ENCODE data around the gene PCDHGA10. TPM values are rescaled to one million over a fixed set of nuclear protein-coding genes. Genes with fewer than 3 reads are reported as not detected.

PCDHGA10 gene
- total RNA-seq, 4 donors from 2014 or later, result 7.0 to 23.6 (median 10.3) TPM

Other genes with a start within 250 kb of the PCDHGA10 start
- 1 to 10 TPM in 1 of 4 donors, under 1 TPM in 3; 0.49 to 1.2 (median 0.78) TPM for gene PCDHB7, start 240.3 kb upstream of the PCDHGA10 start, total RNA-seq
- gene PCDHB8, start 235.2 kb upstream of the PCDHGA10 start, total RNA-seq, result under 1 TPM in 3 of 4 donors, not detected in 1; 0.62 to 0.93 (median 0.68) TPM
- gene PCDHB16, start 230.6 kb upstream of the PCDHGA10 start, total RNA-seq, result 1 to 10 TPM; 2.9 to 4.8 (median 3.2) TPM
- 1 to 10 TPM; 1.1 to 3.2 (median 2.5) TPM for gene PCDHB9, start 225.8 kb upstream of the PCDHGA10 start, total RNA-seq
- gene PCDHB10, start 220.6 kb upstream of the PCDHGA10 start, total RNA-seq, result 1 to 10 TPM in 3 of 4 donors, under 1 TPM in 1; 0.60 to 1.4 (median 1.2) TPM
- 1 to 10 TPM in 3 of 4 donors, under 1 TPM in 1; 0.98 to 2.8 (median 1.2) TPM for gene PCDHB11, start 213.4 kb upstream of the PCDHGA10 start, total RNA-seq
- 1 to 10 TPM in 1 of 4 donors, under 1 TPM in 3; 0.83 to 2.2 (median 0.95) TPM for gene PCDHB12, start 204.3 kb upstream of the PCDHGA10 start, total RNA-seq
- 1 to 10 TPM; 5.9 to 10.0 (median 6.2) TPM for gene PCDHB13, start 199.1 kb upstream of the PCDHGA10 start, total RNA-seq
- 1 to 10 TPM; 2.5 to 6.5 (median 6.0) TPM for gene PCDHB14, start 189.6 kb upstream of the PCDHGA10 start, total RNA-seq
- 1 to 10 TPM in 3 of 4 donors, under 1 TPM in 1; 0.68 to 2.3 (median 1.6) TPM for gene PCDHB15, start 167.6 kb upstream of the PCDHGA10 start, total RNA-seq
- 1 to 10 TPM in 2 of 4 donors, under 1 TPM in 2; 0.57 to 4.5 (median 0.99) TPM for gene SLC25A2, start 108.9 kb upstream of the PCDHGA10 start, total RNA-seq
- 10 to 100 TPM; 47.3 to 70.3 (median 62.7) TPM for gene TAF7, start 92.2 kb upstream of the PCDHGA10 start, total RNA-seq
- gene PCDHGA1, start 82.5 kb upstream of the PCDHGA10 start, total RNA-seq, result under 1 TPM; 0.26 to 0.38 (median 0.33) TPM
- gene PCDHGA2, start 74.2 kb upstream of the PCDHGA10 start, total RNA-seq, result 1 to 10 TPM; 2.0 to 3.4 (median 2.9) TPM
- 1 to 10 TPM; 1.3 to 2.3 (median 1.7) TPM for gene PCDHGA3, start 69.2 kb upstream of the PCDHGA10 start, total RNA-seq
- 1 to 10 TPM; 1.2 to 4.3 (median 2.8) TPM for gene PCDHGB1, start 62.9 kb upstream of the PCDHGA10 start, total RNA-seq
- 1 to 10 TPM; 2.0 to 5.6 (median 3.2) TPM for gene PCDHGA4, start 58.0 kb upstream of the PCDHGA10 start, total RNA-seq
- 1 to 10 TPM; 2.6 to 6.5 (median 3.8) TPM for gene PCDHGB2, start 53.0 kb upstream of the PCDHGA10 start, total RNA-seq
- 1 to 10 TPM; 1.5 to 4.0 (median 2.7) TPM for gene PCDHGA5, start 48.8 kb upstream of the PCDHGA10 start, total RNA-seq
- 1 to 10 TPM; 4.3 to 9.7 (median 7.5) TPM for gene PCDHGB3, start 42.7 kb upstream of the PCDHGA10 start, total RNA-seq
- 1 to 10 TPM; 3.3 to 7.3 (median 5.3) TPM for gene PCDHGA6, start 39.1 kb upstream of the PCDHGA10 start, total RNA-seq
- gene PCDHGA7, start 30.2 kb upstream of the PCDHGA10 start, total RNA-seq, result 1 to 10 TPM; 2.7 to 5.6 (median 4.5) TPM
- 10 to 100 TPM in 1 of 4 donors, 1 to 10 TPM in 3; 4.1 to 10.3 (median 7.2) TPM for gene PCDHGB4, start 25.3 kb upstream of the PCDHGA10 start, total RNA-seq
- 1 to 10 TPM; 1.1 to 5.1 (median 2.1) TPM for gene PCDHGA8, start 20.4 kb upstream of the PCDHGA10 start, total RNA-seq
- 10 to 100 TPM; 13.3 to 27.4 (median 15.3) TPM for gene PCDHGB5, start 15.0 kb upstream of the PCDHGA10 start, total RNA-seq
- 10 to 100 TPM in 1 of 4 donors, 1 to 10 TPM in 3; 4.9 to 20.8 (median 7.9) TPM for gene PCDHGA9, start 10.2 kb upstream of the PCDHGA10 start, total RNA-seq
- 10 to 100 TPM in 1 of 4 donors, 1 to 10 TPM in 3; 4.5 to 13.8 (median 8.2) TPM for gene PCDHGB6, start 5.0 kb upstream of the PCDHGA10 start, total RNA-seq
- gene PCDHGB7, start 4.7 kb downstream of the PCDHGA10 start, total RNA-seq, result 10 to 100 TPM in 2 of 4 donors, 1 to 10 TPM in 2; 9.2 to 18.3 (median 9.9) TPM
- gene PCDHGA11, start 8.1 kb downstream of the PCDHGA10 start, total RNA-seq, result 10 to 100 TPM in 1 of 4 donors, 1 to 10 TPM in 3; 3.4 to 14.3 (median 6.9) TPM
- 10 to 100 TPM in 1 of 4 donors, 1 to 10 TPM in 3; 2.9 to 13.4 (median 6.6) TPM for gene PCDHGA12, start 17.5 kb downstream of the PCDHGA10 start, total RNA-seq
- gene PCDHGC3, start 63.0 kb downstream of the PCDHGA10 start, total RNA-seq, result 10 to 100 TPM; 30.0 to 73.4 (median 60.4) TPM
- gene PCDHGC4, start 72.0 kb downstream of the PCDHGA10 start, total RNA-seq, result 10 to 100 TPM in 3 of 4 donors, 1 to 10 TPM in 1; 2.7 to 30.6 (median 15.0) TPM
- gene PCDHGC5, start 76.1 kb downstream of the PCDHGA10 start, total RNA-seq, result 10 to 100 TPM in 1 of 4 donors, 1 to 10 TPM in 3; 1.6 to 10.5 (median 3.2) TPM
- 100 to 1,000 TPM in 1 of 4 donors, 10 to 100 TPM in 3; 83.0 to 115 (median 95.1) TPM for gene DIAPH1, start 206.0 kb downstream of the PCDHGA10 start, total RNA-seq
- 10 to 100 TPM; 50.0 to 79.2 (median 59.4) TPM for gene HDAC3, start 223.9 kb downstream of the PCDHGA10 start, total RNA-seq
- 1 to 10 TPM; 2.9 to 9.0 (median 5.7) TPM for gene RELL2, start 224.0 kb downstream of the PCDHGA10 start, total RNA-seq
- 100 to 1,000 TPM in 2 of 4 donors, 10 to 100 TPM in 2; 40.1 to 117 (median 77.1) TPM for gene FCHSD1, start 238.4 kb downstream of the PCDHGA10 start, total RNA-seq

All from suprapubic skin (tissue), 4 donors.